Putamen (tissue), 1 donor: ENCODE data around the gene YJEFN3.

ENCODE experiments used
- DNase-seq: peaks from one replicate; pipeline ENCODE4 v3.0.0-alpha.2; 2016; ENCODE audit warnings: low spot score

Gene YJEFN3

DNA sequence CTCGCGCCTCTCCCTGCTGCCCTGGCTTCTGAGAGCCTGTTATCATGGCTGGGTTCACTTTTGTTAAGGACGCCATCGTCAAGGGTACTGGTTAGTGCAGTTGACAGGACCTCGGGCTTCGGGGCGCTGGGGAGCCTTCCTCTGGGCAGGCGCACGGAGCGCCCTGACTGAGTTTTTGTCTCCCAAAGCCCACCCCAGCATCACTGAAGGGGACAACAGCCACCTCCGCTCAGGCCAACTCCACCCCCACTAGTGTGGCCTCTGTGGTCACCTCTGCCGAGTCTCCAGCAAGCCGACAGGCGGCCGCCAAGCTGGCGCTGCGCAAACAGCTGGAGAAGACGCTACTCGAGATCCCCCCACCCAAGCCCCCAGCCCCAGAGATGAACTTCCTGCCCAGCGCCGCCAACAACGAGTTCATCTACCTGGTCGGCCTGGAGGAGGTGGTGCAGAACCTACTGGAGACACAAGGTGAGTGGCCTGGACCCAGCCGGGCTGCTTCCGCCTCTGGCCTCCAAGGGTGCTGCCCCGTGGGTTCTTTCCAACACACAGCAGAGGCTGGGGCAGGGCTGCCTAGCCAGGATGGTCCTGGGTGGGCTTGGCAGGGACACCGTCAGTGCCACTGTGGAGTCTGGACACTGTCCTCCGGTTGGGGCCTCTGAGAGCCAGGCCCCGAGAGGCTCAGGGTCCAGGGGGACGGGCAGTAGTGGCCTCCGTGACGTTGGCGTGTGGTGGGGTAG, 30.3 kb upstream of the YJEFN3 start:
- DNase-seq: no peak

DNA sequence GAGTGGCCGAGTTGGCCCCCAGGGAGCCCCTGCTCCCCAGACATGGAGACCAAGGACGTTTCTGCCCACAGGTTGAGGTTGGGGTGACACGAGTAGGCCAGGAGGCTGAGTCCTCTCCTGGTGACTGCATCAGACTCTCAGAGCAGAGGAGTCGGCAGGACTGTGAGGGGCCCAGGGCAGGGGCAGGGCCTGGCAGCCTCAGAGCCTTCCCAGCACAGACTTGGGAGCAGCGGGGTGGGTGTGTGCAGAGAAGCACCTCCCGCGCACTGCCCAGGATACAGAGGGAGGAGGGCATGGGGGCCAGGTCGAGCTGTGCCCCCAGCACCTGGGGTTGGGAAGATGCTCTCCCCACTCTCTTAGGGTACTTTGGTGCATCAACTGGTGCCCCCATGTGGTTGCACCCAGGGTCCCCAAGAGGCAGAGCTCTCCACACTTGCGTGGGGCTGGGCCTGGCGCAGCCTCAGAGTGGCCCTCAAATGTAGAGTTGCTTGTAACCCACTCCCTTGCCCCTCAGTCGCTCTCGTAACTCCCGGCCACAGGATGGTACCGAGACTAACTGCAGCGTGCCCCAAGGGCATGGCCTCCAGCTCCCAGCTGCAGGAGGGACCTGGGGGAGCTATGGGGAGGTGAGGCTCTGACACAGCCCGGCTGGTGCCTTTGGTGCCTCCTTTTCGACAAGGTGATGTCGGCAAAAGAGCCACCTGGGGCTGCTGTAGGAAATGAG, 29.3 kb upstream of the YJEFN3 start:
- DNase-seq: no peak

DNA sequence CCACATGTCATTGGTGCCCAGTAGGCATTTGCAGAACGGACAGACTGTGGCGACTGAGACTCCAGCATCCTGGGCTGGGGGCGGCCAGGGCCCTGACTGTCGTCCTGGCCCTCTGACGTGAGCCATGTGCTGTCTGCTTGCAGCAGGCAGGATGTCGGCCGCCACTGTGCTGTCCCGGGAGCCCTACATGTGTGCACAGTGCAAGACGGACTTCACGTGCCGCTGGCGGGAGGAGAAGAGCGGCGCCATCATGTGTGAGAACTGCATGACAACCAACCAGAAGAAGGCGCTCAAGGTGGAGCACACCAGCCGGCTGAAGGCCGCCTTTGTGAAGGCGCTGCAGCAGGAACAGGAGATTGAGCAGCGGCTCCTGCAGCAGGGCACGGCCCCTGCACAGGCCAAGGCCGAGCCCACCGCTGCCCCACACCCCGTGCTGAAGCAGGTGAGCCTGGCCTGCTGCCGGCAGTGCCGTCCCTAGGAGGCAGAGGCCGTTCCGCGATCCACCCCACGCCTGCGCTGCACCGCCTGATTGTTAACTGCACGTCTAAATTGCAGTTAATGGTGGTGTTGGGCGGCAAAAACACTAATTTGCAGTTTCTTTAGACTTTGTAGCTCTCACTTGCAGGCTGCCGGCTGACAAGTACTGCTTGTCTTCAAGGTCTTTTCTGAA, 27.6 kb upstream of the YJEFN3 start:
- no peak for DNase-seq

DNA sequence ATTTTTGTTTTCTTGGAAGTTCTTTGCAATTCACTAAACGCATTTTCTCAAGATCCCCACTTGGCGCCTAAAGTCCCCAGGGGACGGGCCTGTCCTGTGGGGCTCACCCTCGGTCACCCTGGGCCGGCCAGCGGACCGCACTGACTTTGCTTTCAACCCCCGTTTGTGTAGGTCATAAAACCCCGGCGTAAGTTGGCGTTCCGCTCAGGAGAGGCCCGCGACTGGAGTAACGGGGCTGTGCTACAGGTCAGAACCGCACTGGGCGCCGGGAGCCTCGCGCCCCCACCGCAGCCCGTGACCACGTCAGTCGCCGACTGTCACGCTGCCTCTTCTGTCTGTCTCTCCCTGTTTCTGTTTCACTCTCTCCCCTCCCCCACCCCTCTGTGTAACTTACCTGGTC, 26.9 kb upstream of the YJEFN3 start:
- no peak for DNase-seq

DNA sequence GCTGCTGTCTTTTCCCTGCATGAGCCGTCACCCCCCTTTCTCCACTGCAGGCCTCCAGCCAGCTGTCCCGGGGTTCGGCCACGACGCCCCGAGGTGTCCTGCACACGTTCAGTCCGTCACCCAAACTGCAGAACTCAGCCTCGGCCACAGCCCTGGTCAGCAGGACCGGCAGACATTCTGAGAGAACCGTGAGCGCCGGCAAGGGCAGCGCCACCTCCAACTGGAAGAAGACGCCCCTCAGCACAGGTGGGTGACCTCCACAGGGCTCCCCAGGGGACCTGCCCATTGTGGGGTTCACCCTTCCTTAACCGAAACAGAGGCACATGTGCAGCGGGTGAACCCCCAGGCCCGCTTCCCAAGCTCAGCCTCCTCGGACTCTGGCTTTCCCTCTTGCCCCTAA, 26.4 kb upstream of the YJEFN3 start:
- no peak for DNase-seq

DNA sequence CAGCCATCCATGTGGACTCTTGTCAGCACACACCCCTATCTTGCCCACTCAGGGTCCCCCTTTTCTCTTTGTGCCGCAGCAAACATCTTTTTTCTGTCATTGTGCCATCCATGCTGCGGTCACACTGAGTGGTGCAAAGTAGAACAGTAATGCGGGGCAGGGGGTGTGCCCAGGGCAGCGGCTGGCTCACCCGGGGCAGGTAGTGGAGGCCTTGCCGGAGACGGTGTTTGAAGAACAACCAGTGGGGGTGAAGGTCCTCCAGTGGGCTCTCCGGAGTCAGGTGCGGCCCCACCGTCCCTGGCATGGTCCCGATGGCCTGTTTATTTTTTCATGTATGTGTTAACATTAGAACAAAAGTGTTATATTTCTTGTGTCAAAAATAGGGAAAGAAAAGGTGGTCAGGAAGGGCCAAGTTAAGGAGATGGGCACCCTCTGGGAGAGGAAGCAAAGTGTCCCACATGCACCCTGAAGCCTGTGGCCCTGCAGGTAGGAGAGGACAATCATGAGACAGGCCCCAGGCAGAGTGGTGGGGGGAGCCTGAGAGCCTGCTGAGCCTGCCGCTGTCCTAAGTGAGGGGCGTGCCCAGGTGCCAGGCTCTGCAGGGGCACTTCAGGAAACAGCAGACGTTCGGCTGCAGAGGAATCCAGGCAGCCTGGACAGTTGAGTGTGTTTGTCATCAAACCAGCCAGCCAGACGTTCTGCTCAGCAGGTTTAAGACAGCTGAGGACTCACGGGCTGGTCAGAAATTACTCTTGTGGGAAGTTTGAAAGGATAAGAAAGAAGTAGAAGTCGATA, 25.7 kb upstream of the YJEFN3 start:
- DNase-seq: no peak

DNA sequence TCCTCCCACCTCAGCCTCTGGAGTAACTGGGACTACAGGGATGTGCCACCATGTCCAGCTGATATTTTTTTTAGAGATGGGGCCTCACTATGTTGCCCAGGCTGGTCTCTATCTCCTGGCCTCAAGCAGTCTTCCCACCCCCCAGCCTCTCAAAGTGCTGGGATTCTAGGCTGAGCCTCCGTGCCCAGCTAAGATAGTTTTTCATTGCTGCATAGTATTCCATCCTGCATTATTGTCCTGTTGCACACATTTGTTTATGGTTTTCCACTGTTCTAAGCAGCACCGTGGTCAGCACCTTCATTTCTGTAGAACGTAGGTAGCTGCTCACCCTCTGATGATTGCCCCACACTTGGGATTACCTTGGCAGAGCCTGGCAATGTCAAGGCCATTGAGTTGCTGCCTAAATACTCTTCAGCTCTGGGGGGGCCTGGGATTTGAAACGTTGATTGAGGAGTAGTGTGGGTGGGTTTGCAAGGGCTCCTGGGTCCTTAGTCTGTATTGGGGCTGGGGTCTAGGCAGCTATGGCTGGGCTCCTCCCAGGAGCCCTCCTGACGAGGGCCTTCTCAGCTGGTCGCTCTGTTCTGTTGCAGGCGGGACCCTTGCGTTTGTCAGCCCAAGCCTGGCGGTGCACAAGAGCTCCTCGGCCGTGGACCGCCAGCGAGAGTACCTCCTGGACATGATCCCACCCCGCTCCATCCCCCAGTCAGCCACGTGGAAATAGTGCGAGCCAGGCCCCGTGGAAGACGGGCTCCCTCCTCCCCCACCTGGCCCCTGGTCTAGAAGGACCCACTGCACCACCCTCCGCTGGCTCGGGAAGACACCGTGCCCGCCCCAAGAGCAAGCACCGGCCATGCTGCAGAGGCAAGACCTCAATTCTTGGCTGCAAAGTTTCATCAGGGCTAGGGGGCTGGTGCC, 23.7 kb upstream of the YJEFN3 start:
- no peak for DNase-seq

DNA sequence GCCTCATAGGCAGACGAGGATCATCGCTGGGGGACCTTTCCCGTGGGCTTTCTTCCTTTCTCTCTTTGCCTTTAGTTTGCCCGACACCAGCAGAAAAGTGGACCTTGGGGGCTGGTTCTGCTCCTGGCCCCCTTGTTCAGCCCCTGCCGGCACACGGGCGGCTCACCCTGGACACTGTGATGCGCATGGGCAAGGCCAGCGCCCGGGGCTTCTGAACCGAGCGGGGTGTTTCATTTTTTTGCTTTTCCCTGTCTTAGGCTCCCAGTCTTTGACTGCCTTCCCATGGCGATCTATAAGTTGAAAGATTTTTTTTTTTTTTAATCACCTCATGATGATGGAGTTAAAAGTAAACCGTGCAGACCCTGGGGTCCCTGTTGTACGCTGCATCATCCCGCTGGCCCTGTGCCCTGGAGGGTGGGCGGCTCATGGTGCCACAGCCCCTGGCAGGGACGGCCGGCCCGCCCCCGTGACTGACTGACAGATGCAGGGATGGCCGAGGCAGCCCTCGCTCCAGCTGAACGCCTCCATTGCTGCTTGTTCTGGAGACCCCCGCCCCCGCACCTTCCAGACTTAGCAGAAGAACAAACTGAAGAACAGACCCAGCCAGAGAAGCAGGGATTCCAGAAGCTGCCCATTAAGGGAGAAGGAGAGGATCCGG, 22.9 kb upstream of the YJEFN3 start:
- no peak for DNase-seq

DNA sequence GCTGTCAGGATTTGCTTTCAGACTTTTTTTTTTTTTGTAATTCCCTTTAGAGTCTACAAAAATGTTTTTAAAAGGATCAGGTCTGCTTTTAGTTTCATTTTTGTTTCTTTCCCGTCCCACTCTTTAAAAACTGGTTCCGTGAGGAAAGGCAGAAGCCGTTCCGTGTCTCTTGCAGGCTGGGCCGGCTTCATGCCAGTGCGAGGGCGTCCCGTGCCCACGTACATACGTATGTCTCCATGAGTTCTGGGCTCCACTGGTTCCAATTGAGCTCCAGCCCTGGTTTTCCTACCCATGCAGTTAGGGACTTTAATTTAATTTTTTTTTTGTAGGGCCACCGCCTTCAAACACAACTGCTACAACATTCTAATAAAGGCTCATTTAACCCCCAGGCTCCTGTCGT, 22.1 kb upstream of the YJEFN3 start:
- no peak for DNase-seq

DNA sequence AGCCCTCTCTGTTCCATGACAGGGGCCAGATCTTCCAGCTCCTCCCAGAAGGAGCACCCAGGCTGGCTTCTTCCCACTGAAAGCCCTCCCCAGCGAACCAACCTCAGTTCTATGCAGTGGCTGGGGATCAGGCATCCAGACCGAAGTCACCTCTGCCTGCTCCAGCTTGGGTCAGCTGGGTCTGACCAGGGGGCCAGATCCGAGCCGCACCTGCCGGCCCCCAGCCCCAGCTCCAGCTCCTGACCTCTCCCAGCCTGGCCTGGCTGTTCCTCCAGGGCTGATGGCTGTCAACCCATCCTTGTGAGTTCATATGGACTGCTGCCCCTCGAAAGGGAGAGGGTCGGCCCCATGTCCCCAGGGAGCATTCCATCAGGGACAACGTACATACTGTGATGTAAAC, 21.4 kb upstream of the YJEFN3 start:
- no peak for DNase-seq

DNA sequence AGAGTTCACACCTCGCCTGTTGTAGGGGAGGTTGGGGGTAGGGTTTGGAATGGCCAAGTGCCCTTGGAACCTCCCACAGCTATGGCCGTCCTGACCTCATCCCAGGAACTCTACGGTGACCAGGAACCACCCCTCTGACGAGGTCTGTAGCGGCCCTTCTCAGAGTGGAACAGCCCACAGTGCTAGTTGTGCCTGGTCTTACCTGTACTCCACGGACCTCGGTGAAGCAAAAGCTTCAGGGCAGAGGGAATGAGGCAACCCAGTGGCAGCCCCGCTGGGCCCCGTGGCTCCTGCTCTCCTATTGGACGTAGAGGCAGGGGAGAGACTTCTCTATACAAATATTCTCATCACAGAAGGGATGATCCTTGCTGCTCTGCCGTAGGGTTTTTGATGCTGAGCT, 20.5 kb upstream of the YJEFN3 start:
- DNase-seq: no peak

DNA sequence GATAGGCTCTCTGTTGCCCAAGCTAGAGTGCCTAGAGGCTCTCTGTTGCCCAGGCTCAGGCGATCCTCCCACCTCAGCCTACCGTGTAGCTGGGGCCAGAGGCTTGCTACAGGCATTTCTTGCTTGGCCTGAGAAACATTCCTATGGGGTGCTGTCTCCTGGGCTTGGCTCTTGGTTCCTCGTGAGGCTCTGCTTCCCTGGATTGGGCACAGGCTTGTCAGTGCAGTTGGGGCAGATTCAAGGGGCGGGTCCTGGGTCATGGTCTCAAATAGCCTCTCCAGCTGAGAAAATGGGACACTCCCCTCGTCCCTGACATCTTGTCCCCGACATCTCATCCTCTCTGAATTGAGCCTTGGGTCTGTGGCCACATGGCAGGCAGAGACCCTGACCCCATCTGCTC, 18.3 kb upstream of the YJEFN3 start:
- DNase-seq: no peak

DNA sequence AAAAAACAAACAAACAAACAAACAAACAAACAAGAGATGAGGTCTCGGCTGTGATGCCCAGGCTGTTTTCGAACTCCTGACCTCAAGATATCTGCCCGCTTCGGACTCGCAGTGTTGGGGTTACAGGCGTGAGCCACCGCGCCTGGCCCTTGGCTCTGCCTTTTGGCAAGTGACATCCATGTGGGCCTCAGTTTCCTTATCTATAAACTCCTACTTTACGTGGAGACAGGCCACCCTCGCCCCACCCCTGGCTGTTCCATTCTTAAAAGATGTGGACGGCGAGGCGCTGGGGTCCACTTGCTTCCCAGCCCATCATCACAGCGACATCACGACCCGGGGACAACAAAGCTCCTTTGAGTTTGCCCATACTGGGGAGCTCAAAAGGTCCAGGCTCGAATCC, 15.0 kb upstream of the YJEFN3 start:
- DNase-seq: no peak

DNA sequence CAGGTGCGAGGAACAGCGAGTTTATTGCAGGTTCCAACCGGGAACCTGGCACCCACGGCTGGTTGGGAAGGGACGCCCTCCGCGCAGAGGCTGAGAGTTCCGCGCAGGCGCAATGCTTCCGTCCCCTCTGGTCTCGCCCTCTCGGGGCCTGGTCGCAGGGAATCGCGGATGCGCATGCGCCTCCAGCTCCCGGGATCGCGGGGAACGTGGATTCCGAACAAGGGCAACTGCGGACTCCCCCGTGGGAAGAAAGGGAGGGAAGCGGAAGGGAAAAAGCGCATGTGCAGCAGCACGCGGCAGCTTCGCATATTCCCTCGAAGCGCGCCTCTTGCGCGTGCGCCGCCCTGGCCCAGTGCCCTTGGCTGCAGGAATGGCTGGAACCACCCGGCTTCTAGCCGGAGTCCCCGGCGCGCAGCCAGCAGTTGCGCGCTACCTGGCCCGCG, 14.5 kb upstream of the YJEFN3 start:
- DNase-seq: peak; percentile 47

DNA sequence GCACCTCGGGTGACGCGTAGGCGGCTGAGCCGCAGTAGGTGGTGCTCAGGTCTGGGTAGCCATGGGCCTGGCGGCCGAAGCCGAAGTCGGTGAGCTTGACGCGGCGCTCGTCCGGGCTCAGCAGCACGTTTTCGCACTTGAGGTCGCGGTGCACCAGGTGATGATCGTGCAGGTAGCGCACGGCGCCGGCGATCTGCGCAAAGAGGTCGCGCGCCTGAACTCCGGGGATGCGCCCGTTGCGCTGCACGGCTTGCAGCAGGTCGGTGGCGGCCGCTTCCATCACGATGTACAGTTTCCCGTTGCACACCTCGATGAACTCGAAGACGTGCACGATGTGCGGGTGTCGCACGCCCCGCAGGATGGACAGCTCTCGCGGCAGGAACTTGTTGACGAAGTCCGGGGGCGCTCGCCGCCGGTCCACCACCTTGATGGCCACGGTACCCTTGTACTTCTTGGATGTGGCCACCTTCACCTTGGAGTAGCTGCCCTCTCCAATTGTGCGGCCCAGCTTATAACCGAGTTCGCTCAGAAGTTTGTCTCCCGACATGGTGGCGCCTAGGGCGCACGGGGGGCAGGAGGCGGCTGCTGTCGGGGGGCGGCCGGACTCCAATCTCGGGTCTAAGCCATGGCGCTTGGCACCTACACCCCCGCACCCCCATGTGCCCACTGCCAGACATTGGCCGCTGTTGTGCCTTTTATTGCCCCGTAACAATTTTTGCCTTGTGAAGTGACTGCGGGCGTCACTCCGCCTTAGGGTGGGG, 13.7 kb upstream of the YJEFN3 start, which contains the start of gene TSSK6:
Gene TSSK6 (minus strand): TSS at position 668 of the 761 bp plus-strand sequence. CDS start 121 bp downstream, at position 547.
- DNase-seq: no peak

DNA sequence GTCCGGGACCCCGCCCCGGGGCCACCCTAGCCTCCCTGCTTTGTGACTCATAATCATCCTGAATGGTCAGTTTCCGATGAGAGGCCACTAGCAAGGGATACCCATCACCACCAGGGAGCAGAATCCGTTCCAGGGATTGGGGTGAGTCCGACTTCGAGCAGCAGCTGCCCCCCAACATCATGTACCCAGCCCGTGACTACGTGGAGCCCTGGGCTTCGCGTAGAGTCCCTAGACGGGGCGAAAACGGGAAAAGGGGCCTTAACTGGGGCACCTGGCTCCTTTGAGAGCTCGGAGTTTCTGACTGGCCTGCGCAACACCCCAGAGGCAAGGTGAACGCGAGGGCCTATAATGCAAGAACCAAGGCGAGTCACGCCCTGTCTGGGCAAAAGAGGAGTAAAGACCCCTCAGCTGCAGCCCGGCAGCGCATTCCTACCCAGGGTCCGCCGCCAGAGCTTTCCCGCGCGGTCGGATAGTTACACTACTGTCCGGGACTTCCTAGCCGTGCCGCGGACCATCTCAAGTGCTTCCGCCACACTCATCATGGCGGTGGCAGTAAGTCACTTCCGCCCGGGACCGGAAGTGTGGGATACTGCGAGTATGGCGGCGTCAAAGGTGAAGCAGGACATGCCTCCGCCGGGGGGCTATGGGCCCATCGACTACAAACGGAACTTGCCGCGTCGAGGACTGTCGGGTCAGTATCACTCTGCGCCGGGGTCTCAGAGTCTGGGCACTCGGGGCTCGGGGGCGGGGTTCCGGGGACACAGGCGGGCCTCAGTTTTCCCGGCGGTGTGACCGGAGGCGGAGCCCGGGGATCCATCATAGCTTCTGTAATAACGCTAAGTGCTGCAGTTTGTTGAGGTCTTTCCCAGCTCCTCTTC, 12.8 kb upstream of the YJEFN3 start, which contains the start of gene NDUFA13:
Gene NDUFA13 (plus strand): TSS at position 584 of the 878 bp plus-strand sequence. CDS start 14 bp downstream, at position 598.
- peak; percentile 90 for DNase-seq

DNA sequence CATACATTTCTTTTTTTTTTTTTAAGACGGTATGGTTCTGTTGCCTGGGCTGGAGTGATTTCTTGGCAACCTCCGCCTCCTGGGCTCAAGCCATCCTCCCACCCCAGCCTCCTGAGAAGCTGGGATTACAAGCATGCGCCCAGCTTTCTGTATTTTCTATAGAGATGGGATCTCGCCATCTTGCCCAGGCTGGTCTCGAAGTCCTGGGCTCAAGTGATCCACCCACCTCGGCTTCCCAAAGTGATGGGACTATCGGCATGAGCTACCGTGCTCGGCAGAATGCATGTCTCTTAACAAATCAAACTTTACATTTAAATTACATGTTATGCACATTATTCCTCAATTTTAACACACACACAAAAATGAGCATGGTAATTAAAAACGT, 11.5 kb upstream of the YJEFN3 start:
- no peak for DNase-seq

DNA sequence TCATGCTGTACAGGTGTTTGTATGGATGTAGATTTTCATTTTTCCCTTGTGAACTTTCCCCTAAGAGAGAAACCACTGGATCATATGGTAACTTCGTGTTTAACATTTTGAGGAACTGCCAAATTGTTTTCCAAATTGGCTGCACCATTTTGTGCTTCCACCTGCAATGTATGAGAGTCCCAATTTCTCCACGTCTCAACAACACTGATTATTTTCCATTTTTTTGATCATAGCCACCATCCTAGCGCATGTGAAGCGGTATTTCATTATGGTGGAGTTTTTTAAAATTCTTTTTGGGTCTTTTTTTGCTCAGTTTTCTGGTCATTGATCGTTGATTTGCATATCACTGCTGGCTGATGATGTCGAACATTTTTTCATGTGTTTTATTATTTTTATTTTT, 7.7 kb upstream of the YJEFN3 start:
- DNase-seq: no peak

DNA sequence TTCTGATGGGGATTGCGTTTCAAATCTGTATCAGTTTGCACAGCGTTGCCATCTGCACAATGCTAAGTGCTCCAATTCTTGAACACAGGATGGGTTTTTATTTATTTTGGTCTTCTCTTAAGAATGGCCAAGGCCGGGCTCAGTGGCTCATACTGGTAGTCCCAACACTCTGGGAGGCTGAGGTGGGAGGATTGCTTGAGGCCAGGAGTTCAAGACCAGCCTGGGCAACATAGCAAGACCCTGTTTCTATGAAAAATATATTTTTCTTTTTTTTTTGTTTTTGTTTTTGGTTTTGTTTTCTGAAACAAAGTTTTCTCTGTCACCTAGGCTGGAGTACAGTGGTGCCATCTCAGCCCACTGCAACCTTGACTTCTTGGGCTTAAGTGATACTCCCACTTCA, 5.5 kb upstream of the YJEFN3 start:
- DNase-seq: no peak
